Raji (cell line): ENCODE measurements around the gene MACROD2.

Experiments used
- POLR2A ChIP-seq: IDR thresholded peaks from 2 replicates; pipeline ENCODE4 v1.6.1; 2011; ENCODE audit warnings: low read depth, low read length, control low read depth; ENCODE audit not compliant: insufficient read depth

MACROD2 gene

DNA sequence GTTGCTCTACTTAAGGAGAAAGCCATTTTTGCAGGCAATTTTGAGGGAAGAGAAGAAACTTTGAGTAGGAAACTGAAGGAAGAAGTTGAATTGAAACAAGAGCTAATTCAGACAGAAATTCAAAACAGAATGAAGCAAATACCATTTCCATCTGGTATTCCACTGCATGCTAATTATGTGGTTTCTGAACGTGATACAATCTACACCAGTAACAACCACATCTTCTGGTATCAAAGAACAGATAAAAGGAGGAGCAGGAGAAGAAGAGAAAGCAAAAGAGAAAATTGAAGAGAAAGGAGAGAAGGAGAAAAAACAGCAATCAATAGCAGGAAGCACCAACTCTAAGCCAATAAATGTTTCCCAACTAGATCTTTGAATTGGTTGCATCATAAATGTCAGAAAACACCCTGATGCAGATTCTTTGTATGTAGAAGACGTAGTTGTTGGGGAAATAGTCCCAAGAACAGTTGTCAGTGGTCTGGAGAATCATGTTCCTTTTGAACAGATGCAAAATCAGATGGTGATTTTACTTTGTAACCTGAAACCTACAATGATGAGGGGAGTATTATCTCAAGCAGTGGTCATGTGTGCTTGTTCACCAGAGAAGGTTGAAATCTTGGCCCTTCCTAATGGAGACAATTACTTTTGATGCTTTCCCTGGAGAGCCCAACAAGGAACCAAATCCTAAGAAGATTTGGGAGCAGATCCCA lies 132.4 kb downstream of the MACROD2 start:
- TF ChIP-seq POLR2A = no peak

DNA sequence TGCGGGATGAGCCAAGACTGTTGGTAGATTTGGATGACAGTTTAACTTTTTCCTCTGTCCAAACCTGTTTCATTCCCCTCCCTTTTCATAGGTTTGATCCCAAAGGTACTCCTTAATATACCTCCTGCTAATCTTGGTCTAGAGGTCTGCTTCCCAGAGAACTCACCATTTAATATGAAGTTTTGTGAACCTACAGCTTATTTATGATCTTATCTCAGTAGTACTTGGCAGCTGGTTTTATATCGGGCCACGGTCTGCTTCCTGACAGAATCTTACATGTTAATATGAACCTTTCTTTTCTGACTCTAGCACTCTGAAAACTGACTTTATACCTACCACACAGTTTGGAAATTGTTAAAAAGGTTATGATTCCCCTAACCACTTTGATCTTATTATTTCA lies 138.7 kb downstream of the MACROD2 start:
- no peak for TF ChIP-seq POLR2A

- no peak for TF ChIP-seq POLR2A
Measured at GRCh38 chr20:14142171-14142570, 146.9 kb downstream of the MACROD2 start.

DNA sequence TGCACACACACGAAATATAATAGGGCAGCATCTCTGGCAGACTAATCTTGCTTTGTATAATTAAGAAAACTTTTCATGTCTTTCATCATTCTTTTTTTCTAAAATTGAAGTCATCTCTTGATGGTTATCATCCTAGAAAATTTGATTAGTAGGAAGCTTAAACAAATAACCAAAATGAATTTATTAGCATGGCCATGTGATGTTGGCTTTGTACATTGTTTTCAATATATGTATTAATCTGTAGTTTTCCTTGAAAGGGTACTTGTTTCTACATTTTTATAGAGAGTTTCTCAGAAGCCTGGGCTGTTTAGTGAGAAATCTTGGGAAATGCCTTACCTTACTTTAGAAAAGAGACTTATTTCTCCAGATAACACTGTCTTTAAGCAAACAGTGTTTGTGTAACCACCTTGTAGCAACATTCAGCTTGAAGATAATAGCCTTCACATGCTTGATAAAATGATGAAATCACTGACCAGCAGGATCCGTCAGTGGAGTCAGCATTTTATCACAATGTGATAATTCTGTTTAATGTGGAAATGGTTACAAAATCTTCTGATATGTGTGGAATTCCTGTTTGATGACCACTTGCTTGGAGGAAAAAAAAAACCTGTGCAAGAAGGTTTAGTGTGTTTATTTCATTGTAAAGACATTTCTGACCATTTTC lies 147.8 kb downstream of the MACROD2 start:
- no peak for TF ChIP-seq POLR2A

DNA sequence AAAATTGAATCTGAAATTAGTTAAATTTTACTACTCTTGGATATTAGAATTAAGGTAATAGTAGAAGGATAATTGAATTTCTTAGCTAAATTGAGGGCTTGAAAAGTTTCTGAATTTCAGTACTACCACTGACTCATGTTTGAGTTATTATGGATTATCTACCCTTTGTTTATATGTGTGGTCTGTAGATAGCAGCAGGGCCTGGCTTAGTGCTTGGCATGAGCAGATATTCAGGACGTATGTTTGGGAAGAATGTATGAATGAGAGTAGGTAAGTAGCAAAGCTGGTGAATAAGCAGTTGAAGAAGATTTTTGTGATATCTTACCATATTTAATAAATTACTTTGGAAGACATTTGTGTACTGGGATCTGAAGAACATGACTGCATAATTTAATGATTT lies 152.7 kb downstream of the MACROD2 start:
- no peak for TF ChIP-seq POLR2A

GRCh38 chr20:14155361-14155760 lies 160.0 kb downstream of the MACROD2 start:
- no peak for TF ChIP-seq POLR2A

- TF ChIP-seq POLR2A = no peak
Measured at GRCh38 chr20:14178528-14178927, 183.2 kb downstream of the MACROD2 start.

- no peak for TF ChIP-seq POLR2A
Measured at GRCh38 chr20:14178952-14179351, 183.6 kb downstream of the MACROD2 start.

GRCh38 chr20:14189794-14190402 lies 194.6 kb downstream of the MACROD2 start:
- TF ChIP-seq POLR2A = no peak

DNA sequence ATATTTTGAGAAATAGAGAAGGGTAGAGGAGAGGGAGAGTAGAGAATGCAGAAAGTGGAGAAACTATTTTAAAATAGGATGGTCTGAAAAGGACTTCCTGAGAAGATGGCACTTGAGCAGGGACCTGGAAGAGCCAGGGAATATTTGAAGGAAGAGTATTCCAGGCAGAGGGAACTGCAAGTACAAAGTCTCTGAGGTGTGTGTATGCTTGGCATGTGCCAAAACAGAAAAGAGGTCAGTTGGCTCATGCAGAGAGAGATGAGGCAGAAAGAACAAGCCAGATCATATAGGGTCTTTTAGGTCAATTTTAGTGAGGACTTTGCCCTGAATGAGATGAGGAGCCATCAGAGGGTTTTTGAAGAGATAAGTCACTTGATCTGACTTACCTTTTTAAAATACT lies 196.2 kb downstream of the MACROD2 start:
- no peak for TF ChIP-seq POLR2A

GRCh38 chr20:14193443-14193842 lies 198.1 kb downstream of the MACROD2 start:
- no peak for TF ChIP-seq POLR2A

DNA sequence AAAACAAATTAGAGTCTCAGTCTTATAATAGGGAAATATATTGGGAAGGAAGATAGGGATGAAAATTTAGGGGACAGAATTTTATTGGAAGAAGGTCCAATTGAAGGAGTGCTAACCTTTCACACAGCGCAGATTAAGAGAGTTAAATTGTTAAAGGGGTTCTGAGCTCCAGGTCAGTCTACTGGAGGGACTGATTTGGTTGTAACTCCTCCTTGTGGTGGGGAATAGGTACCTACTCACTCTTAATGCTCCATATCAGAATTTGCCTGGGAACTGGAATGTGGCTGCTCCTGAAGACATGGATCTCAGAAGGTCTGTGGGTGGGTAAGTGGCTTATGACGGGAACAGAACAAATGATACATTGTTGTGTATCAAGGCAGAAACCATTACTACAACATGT lies 198.6 kb downstream of the MACROD2 start:
- no peak for TF ChIP-seq POLR2A

DNA sequence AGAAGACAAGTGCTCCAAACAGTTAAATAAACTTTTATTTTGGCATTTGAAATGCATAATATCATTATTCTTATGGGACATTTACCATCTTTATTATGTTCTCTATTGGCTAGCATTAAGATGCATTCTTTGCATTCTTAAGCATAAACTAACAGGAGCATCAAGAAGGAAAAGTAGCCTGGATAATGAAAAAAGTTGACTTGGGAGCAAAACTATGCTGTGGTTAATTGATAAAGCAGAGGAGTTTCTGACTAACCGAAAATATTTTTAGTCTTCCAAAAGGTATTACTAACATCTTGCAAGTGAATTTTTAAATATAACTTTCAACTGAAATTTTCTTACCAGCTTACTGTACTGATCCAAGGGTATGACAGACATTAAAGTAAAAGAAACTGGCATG lies 201.8 kb downstream of the MACROD2 start:
- TF ChIP-seq POLR2A = no peak

DNA sequence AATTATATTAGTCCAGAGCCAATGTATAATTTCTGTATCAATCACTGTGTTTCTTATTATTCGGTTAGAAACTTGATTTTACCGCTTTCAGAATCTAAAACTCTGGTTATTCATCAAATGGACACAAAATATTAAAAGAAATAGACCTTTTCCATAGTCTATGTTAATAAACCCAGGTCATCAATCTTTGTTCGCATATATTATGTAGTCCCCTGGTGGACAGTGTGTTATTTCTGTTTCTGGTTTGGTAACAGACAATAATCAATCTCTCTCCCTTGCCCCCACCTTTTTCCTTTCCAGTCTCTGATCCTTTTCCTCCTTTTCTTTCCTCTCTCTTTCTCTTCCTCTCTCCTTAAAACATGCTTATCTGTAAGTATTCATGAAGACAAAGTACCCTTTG lies 203.1 kb downstream of the MACROD2 start:
- TF ChIP-seq POLR2A = no peak

- no peak for TF ChIP-seq POLR2A
Measured at GRCh38 chr20:14199111-14199510, 203.8 kb downstream of the MACROD2 start.

- no peak for TF ChIP-seq POLR2A
Measured at GRCh38 chr20:14203657-14204056, 208.3 kb downstream of the MACROD2 start.
